Subcutaneous adipose tissue (tissue), 4 donors: ENCODE results near the gene NECAP2. TPM values are rescaled to one million over a fixed set of nuclear protein-coding genes. Genes with fewer than 3 reads are reported as not detected.

Experiments
- total RNA-seq, 4 donors: library from RNA; depleted of rRNA; stranded (reverse); fragments of >200 nt; gene quantifications; one replicate each; pipeline ENCODE4 v1.1.0, GENCODE V29; 2016
- TF ChIP-seq, protein P1 (sequence below): fragments of 450-650 bp; IDR thresholded peaks from one replicate; pipeline ENCODE4 v1.5.1; 2016; ENCODE audit warnings: low read depth, mild to moderate bottlenecking, control low read depth, antibody characterized with exemption, moderate library complexity

The NECAP2 gene
- 100 to 1,000 TPM in 1 of 4 donors, 10 to 100 TPM in 3; 44.5 to 101 (median 63.5) TPM for total RNA-seq

- TF ChIP-seq, protein P1, sequence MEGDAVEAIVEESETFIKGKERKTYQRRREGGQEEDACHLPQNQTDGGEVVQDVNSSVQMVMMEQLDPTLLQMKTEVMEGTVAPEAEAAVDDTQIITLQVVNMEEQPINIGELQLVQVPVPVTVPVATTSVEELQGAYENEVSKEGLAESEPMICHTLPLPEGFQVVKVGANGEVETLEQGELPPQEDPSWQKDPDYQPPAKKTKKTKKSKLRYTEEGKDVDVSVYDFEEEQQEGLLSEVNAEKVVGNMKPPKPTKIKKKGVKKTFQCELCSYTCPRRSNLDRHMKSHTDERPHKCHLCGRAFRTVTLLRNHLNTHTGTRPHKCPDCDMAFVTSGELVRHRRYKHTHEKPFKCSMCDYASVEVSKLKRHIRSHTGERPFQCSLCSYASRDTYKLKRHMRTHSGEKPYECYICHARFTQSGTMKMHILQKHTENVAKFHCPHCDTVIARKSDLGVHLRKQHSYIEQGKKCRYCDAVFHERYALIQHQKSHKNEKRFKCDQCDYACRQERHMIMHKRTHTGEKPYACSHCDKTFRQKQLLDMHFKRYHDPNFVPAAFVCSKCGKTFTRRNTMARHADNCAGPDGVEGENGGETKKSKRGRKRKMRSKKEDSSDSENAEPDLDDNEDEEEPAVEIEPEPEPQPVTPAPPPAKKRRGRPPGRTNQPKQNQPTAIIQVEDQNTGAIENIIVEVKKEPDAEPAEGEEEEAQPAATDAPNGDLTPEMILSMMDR = no peak
These were observed at the start of gene NECAP2 for GRCh38 chr1:16440470-16441281. Gene NECAP2, plus strand, starts transcription at chr1:16440724. Its CDS starts 38 bp downstream, at chr1:16440762.

- TF ChIP-seq, protein P1 = no peak
These were observed 49.1 kb upstream of the NECAP2 start for GRCh38 chr1:16391411-16391810.

DNA sequence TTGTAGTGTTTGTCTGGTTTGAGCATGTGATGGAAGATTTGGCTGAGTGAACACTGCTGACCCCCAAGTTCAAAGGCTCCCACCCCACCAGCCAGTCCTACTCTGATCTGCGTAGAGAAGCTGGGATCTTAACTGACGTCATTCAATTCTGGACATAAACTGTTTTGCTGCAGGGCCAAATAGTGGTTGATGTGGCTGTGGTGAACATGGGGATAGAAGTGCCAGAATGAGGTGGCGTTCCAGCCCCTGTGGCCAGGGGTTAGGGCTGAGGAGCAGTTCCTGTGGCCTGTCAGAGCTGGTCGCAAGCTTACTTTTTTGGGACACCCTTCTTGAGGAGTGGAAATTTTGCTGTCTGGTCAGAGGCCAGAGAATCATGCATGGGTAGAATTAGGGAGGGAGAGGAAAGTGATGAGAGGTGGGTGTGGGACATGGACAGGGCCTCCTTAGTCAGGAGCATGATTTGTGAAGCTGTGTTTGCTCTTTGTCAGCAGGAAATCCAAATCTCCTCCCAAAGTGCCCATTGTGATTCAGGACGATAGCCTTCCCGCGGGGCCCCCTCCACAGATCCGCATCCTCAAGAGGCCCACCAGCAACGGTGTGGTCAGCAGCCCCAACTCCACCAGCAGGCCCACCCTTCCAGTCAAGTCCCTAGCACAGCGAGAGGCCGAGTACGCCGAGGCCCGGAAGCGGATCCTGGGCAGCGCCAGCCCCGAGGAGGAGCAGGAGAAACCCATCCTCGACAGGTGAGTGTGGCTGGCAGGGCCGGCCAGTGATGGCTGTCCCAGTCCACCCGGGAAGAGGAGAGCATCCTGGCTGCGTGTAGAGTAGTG is 47.6 kb upstream of the NECAP2 start:
- TF ChIP-seq, protein P1 = no peak

GRCh38 chr1:16393570-16394521 is 46.7 kb upstream of the NECAP2 start:
- TF ChIP-seq, protein P1 = no peak

DNA sequence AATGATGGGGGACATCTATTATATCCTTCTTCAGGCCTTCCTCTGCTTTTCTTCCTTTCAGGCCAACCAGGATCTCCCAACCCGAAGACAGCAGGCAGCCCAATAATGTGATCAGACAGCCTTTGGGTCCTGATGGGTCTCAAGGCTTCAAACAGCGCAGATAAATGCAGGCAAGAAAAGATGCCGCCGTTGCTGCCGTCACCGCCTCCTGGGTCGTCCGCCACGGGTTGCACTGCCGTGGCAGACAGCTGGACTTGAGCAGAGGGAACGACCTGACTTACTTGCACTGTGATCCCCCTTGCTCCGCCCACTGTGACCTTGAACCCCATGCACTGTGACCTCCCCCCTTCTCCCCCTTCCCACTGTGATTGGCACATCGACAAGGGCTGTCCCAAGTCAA is 45.5 kb upstream of the NECAP2 start:
- TF ChIP-seq, protein P1 = no peak

DNA sequence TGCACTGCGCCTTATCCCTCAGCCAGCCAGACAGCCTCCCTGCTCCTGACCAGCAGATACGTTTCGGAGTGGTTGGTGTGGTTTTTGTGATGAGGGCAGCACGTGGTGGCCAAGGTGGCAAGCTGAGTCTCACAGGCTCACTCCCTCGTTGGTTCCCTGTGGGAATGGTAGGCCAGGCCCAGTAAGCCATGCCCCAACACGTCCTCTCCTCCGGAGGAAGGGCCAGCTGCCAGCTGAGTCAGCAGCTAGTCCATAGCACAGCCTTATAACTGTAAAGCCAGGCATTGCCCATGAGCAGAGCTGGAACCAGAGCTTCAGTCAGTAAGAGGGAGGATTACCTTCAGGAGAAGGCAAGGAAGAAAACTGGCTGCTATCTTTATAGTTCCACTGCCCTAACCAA is 43.9 kb upstream of the NECAP2 start:
- TF ChIP-seq, protein P1 = no peak
